Breast epithelium (tissue), 3 donors: ENCODE data around the gene HFE.

Experiments
- POLR2A ChIP-seq: fragments of 450-650 bp; IDR thresholded peaks from one replicate; pipeline ENCODE4 v1.6.1; 2016; ENCODE audit warnings: antibody characterized with exemption, mild to moderate bottlenecking, moderate library complexity
- POLR2AphosphoS5 ChIP-seq, 3 donors: sonication (generic); formaldehyde crosslinking; IDR thresholded peaks; one replicate each; pipeline ENCODE4 v1.6.1; 2017; ENCODE audit warnings: antibody characterized with exemption in 3 of 3
- TF ChIP-seq, protein P1 (sequence below), 3 donors: fragments of 450-650 bp; IDR thresholded peaks; one replicate each; pipeline ENCODE4 v1.5.1; 2016 to 2017; ENCODE audit warnings: antibody characterized with exemption in 3 of 3, mild to moderate bottlenecking in 3 of 3, moderate library complexity in 3 of 3

GRCh38 chr6:26053992-26054780, 33.0 kb upstream of the HFE start:
- no peak for TF ChIP-seq POLR2A
- TF ChIP-seq, protein P1, sequence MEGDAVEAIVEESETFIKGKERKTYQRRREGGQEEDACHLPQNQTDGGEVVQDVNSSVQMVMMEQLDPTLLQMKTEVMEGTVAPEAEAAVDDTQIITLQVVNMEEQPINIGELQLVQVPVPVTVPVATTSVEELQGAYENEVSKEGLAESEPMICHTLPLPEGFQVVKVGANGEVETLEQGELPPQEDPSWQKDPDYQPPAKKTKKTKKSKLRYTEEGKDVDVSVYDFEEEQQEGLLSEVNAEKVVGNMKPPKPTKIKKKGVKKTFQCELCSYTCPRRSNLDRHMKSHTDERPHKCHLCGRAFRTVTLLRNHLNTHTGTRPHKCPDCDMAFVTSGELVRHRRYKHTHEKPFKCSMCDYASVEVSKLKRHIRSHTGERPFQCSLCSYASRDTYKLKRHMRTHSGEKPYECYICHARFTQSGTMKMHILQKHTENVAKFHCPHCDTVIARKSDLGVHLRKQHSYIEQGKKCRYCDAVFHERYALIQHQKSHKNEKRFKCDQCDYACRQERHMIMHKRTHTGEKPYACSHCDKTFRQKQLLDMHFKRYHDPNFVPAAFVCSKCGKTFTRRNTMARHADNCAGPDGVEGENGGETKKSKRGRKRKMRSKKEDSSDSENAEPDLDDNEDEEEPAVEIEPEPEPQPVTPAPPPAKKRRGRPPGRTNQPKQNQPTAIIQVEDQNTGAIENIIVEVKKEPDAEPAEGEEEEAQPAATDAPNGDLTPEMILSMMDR (IDR thresholded peaks at IDR 0.05) = peak in 1 of 3 donors; percentile 10
- no peak for TF ChIP-seq POLR2AphosphoS5 (IDR thresholded peaks at IDR 0.05)
